GM20000 (cell line): ENCODE measurements around the gene RFX3.

Source experiments
- DNase-seq: peaks from one replicate; pipeline ENCODE4 v3.0.0; 2012; ENCODE audit warnings: low spot score
- CTCF ChIP-seq: IDR thresholded peaks from 2 replicates; pipeline ENCODE4 v1.5.1; 2012; ENCODE audit warnings: mild to moderate bottlenecking, control low read depth; ENCODE audit errors: extremely low read depth, missing control alignments

Gene RFX3

GRCh38 chr9:3410461-3410860 lies 115.3 kb downstream of the RFX3 start:
- DNase-seq, result no peak
- no peak for TF ChIP-seq CTCF

GRCh38 chr9:3409453-3409852 lies 116.3 kb downstream of the RFX3 start:
- no peak for DNase-seq
- no peak for TF ChIP-seq CTCF

GRCh38 chr9:3403315-3403714 lies 122.5 kb downstream of the RFX3 start:
- no peak for DNase-seq
- no peak for TF ChIP-seq CTCF

GRCh38 chr9:3401221-3401954 lies 124.4 kb downstream of the RFX3 start:
- no peak for DNase-seq
- no peak for TF ChIP-seq CTCF

- peak; percentile 15 for DNase-seq
- no peak for TF ChIP-seq CTCF
Observed at GRCh38 chr9:3398232-3398648, 127.6 kb downstream of the RFX3 start.

- no peak for TF ChIP-seq CTCF
- no peak for DNase-seq
Observed at GRCh38 chr9:3397766-3398165, 128.0 kb downstream of the RFX3 start.

- no peak for TF ChIP-seq CTCF
- DNase-seq, result no peak
Observed at GRCh38 chr9:3391414-3391813, 134.4 kb downstream of the RFX3 start.
